ENCODE data around the gene PFN3. TPM values are rescaled to one million over a fixed set of nuclear protein-coding genes. Genes with fewer than 3 reads are reported as not detected.
A peak's percentile ranks its signal among the peaks of the same experiment; 100 is the strongest.

Gene PFN3
- total and polyA plus RNA-seq, 10 donors: not detected

DNA sequence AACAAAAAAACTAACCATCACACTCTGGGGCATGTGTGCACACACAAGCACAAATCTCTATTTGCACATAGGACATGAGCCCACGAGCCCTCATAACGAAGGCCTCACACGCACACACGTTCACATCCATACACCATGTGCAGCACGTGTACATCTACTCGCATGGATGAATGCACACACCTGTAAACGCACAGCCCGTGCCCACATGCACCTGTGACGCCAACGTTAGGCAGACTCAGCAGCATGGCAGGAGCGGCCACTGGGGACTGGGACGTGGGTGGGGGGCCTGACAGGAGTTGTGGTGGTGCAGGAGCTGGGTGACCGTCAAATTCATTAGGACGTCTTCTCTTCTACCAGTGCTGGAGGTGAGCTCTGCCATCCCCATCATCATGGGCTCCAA is 13.1 kb downstream of the PFN3 start:
- H3K27ac ChIP-seq: peak overlapping the region in 1 of 8 donors; percentile 86
- H3K4me3 ChIP-seq: no peak overlapping the region
- WGBS, 5 donors: 80 to 96% (median 85%) methylated on average over 12 to 14 of the region's 14 CpGs
- H3K4me1 ChIP-seq: peaks cover 17 to 66% (median 35%) of the 10 kb centered on the region in 6 donors
- no peak for DNase-seq
- TF ChIP-seq POLR2AphosphoS5 (IDR thresholded peaks at IDR 0.05) (no peak), POLR2A (IDR thresholded peaks at IDR 0.05) (no peak)
- TF ChIP-seq, protein P1, sequence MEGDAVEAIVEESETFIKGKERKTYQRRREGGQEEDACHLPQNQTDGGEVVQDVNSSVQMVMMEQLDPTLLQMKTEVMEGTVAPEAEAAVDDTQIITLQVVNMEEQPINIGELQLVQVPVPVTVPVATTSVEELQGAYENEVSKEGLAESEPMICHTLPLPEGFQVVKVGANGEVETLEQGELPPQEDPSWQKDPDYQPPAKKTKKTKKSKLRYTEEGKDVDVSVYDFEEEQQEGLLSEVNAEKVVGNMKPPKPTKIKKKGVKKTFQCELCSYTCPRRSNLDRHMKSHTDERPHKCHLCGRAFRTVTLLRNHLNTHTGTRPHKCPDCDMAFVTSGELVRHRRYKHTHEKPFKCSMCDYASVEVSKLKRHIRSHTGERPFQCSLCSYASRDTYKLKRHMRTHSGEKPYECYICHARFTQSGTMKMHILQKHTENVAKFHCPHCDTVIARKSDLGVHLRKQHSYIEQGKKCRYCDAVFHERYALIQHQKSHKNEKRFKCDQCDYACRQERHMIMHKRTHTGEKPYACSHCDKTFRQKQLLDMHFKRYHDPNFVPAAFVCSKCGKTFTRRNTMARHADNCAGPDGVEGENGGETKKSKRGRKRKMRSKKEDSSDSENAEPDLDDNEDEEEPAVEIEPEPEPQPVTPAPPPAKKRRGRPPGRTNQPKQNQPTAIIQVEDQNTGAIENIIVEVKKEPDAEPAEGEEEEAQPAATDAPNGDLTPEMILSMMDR (IDR thresholded peaks at IDR 0.05 in 8 of 11, conservative IDR thresholded peaks at IDR 0.05 in 3 of 11): no peak
- no peaks in the 10 kb centered on the region for H3K36me3 ChIP-seq
- H3K9me3 ChIP-seq: no peaks in the 10 kb centered on the region
- intact Hi-C loops (cut with DNase I; ENCODE audit: low total_unique reads): no loop called here
- peaks cover 0 to 24% (median 0%) of the 10 kb centered on the region in 7 donors for H3K27me3 ChIP-seq (replicated peaks in 1 of 7)

DNA sequence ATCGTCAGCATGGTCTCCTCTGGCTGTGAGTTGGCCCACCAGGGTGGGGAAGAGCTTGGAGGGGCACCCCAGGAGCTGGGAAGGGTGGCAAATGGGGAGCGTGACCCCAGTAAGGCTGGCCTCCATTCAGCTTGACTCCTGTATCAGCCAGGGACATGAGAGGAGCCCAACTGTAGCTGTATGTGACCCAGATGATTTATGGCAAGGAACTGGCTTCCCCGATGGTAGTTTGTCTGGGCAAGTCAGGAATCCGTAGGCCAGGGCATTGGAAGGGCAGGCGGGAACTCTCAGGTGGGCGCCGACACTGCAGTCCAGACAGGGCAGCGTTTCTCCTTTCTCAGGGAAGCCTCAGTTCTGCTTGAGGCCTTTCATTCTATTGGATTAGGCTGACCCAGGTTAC is 13.9 kb downstream of the PFN3 start:
- TF ChIP-seq POLR2A (IDR thresholded peaks at IDR 0.05) (no peak), POLR2AphosphoS5 (IDR thresholded peaks at IDR 0.05) (no peak)
- TF ChIP-seq, protein P1 (IDR thresholded peaks at IDR 0.05 in 8 of 11, conservative IDR thresholded peaks at IDR 0.05 in 3 of 11): no peak
- intact Hi-C loops (cut with DNase I; ENCODE audit: low total_unique reads): no loop called here
- Histone ChIP-seq H3K4me3 (no peak overlapping the region), H3K9me3 (no peaks in the 10 kb centered on the region), H3K36me3 (no peaks in the 10 kb centered on the region), H3K27me3 (replicated peaks in 1 of 7) (peaks cover 0 to 26% (median 0%) of the 10 kb centered on the region in 7 donors), H3K4me1 (peaks cover 17 to 70% (median 35%) of the 10 kb centered on the region in 6 donors), H3K27ac (no peak overlapping the region)
- WGBS, 5 donors: 90 to 93% (median 92%) methylated on average over 8 of the region's 8 CpGs
- DNase-seq: no peak

DNA sequence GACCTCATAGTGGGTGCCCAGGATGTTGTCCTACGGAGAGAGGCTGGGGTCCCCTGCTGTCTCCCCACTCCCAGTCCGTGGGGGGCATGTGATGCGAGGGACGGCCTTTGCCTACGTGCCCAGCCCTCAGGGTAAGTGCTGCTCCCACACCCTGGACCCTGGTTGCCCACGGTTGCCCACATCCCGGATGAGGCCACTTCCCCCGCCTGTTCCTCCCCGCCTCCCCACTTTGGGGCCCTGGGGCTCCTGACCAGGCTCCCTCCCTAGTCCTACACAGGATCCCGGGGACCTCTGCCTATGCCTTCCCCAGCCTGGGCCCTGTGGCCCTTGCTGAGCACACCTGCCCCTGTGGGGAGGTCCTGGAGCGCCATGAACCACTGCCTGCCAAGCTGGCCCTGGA is 14.7 kb downstream of the PFN3 start:
- Histone ChIP-seq H3K4me3 (no peak overlapping the region), H3K36me3 (no peaks in the 10 kb centered on the region), H3K27ac (peak overlapping the region in 3 of 8 donors; percentile 11 to 38 (median 23)), H3K4me1 (peaks cover 17 to 65% (median 33%) of the 10 kb centered on the region in 6 donors), H3K27me3 (replicated peaks in 1 of 7) (peaks cover 0 to 32% (median 0%) of the 10 kb centered on the region in 7 donors), H3K9me3 (no peaks in the 10 kb centered on the region)
- intact Hi-C loops (cut with DNase I; ENCODE audit: low total_unique reads): no loop called here
- WGBS, 5 donors: 47 to 65% (median 56%) methylated on average over 7 to 11 of the region's 11 CpGs
- TF ChIP-seq, protein P1 (IDR thresholded peaks at IDR 0.05 in 8 of 11, conservative IDR thresholded peaks at IDR 0.05 in 3 of 11): no peak
- no peak for TF ChIP-seq POLR2A (IDR thresholded peaks at IDR 0.05)
- no peak for TF ChIP-seq POLR2AphosphoS5 (IDR thresholded peaks at IDR 0.05)
- DNase-seq: no peak

DNA sequence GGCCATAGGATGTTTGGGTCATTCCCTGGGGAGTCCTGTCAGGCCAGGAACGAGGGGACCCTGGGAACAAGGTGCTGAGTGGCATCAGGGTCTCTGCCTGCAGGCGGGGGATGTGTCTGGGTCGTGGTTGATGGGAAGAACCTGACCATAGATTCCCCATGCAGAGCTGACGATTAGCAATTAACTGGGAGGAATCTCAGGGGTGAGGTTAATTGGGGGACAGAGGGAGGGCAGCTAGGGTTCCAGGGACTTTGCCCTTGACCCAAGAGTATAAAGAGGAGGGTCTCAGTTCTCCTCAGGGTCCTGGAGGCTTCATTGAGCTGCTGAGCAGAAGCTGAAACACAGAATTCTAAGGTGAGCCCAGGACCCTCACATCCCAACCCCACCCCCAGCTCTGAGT is 16.3 kb downstream of the PFN3 start, which contains the start of gene SLC34A1:
Gene SLC34A1 (plus strand): TSS at position 301 of the 400 bp plus-strand sequence. CDS start 1,308 bp downstream, outside the sequence.
- no peaks in the 10 kb centered on the region for H3K9me3 ChIP-seq
- no peak within 1 kb of the TSS for H3K4me3 ChIP-seq
- H3K36me3 ChIP-seq: no peaks in the 10 kb centered on the region
- WGBS, 5 donors: 71 to 90% (median 76%) methylated on average over 4 of the region's 4 CpGs
- H3K4me1 ChIP-seq: peaks cover 3 to 55% (median 17%) of the 10 kb centered on the region in 6 donors
- TF ChIP-seq, protein P1 (IDR thresholded peaks at IDR 0.05 in 8 of 11, conservative IDR thresholded peaks at IDR 0.05 in 3 of 11): no peak
- no peak for TF ChIP-seq POLR2AphosphoS5 (IDR thresholded peaks at IDR 0.05)
- intact Hi-C loops (cut with DNase I; ENCODE audit: low total_unique reads): no loop called here
- peaks cover 0 to 24% (median 0%) of the 10 kb centered on the region in 7 donors for H3K27me3 ChIP-seq (replicated peaks in 1 of 7)
- DNase-seq: no peak
- no peak within 1 kb of the TSS for H3K27ac ChIP-seq

Measured in spleen (tissue), 11 donors.